Measurements from ENCODE around the gene GPR162. TPM values are rescaled to one million over a fixed set of nuclear protein-coding genes. Genes with fewer than 3 reads are reported as not detected.

GPR162 gene
- total and polyA plus RNA-seq, 12 donors = 1.1 to 42.6 (median 5.1) TPM

DNA sequence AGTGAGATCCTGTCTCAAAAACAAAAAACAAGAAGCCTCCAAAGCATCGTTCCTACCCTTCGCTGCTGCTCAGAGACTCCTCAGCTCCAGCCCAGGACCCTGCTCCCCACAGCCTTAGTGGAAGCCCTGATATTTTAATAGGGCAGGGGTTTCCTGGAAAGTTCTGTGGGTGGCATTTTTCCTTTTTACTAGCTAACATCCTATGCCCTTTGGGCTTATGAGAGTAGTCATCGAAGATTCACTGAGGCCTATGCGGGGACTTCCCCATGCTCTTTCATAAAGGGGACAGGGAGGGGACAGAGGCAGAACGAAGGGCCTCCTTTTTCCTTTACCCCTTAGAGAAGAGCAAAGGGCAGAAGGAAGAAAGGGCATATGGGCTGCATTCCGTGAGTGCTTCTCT lies 41.0 kb upstream of the GPR162 start:
- 83 to 87% (median 85%) methylated on average over 6 of the region's 6 CpGs for WGBS, 4 donors
- intact Hi-C loops (cut with DNase I) = loop anchor here (2.0 to 5.0 kb wide), 2 partner anchors 28 to 33 kb away; partner anchors contain the start of gene MLF2 (in 1 of the 2)

DNA sequence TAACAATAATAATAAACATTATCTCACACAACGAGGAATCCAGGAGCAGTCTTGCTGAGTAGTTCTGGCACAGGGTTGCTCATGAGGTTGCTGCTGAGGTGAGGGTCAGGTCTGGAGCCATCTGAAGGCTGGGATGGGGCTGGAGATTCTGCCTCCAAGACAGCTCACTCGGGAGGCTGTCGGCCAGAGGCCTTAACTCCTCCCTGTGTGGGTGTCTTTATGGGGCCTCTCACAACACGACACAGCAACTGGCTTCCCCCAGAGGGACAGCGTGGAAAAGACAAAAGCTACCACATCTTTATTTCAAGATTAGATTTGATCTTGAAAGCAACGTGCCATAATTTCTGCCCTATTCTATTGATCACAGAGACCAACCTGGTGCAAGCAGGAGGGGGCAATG lies 39.5 kb upstream of the GPR162 start:
- no peaks in the 10 kb centered on the region for H3K36me3 ChIP-seq (replicated peaks in 1 of 2)
- no peak for TF ChIP-seq CTCF (IDR thresholded peaks at IDR 0.05)
- no peak for TF ChIP-seq POLR2A (IDR thresholded peaks at IDR 0.05)
- H3K27ac ChIP-seq = no peak overlapping the region
- 71 to 86% (median 74%) methylated on average over 5 to 6 of the region's 6 CpGs for whole genome bisulfite sequencing, 4 donors
- DNase-seq = no peak
- intact Hi-C loops (cut with DNase I) = loop anchor here in 1 of 2 donors (5.0 kb wide), 1 partner anchor 35 kb away; no protein-coding TSS in a partner anchor
- peaks cover 7 to 13% of the 10 kb centered on the region in 2 donors for H3K4me1 ChIP-seq (replicated peaks in 1 of 2)
- no peak overlapping the region for H3K4me3 ChIP-seq
- no peaks in the 10 kb centered on the region for H3K9me3 ChIP-seq (replicated peaks in 1 of 3)
- peaks cover 3% of the 10 kb centered on the region for H3K27me3 ChIP-seq

More for the DNA sequence above, 41.0 kb upstream of the GPR162 start:
- Histone ChIP-seq H3K36me3 (replicated peaks in 1 of 2) (no peaks in the 10 kb centered on the region), H3K4me1 (replicated peaks in 1 of 2) (peaks cover 7 to 13% of the 10 kb centered on the region in 2 donors), H3K9me3 (replicated peaks in 1 of 3) (no peaks in the 10 kb centered on the region), H3K4me3 (no peak overlapping the region), H3K27me3 (peaks cover 3% of the 10 kb centered on the region), H3K27ac (no peak overlapping the region)
- TF ChIP-seq POLR2A (IDR thresholded peaks at IDR 0.05) = no peak
- no peak for TF ChIP-seq CTCF (IDR thresholded peaks at IDR 0.05)
- DNase-seq = no peak

- Histone ChIP-seq H3K4me1 (replicated peaks in 1 of 2) (peaks cover 4 to 8% of the 10 kb centered on the region in 2 donors), H3K27ac (no peak overlapping the region), H3K9me3 (replicated peaks in 1 of 3) (no peaks in the 10 kb centered on the region), H3K4me3 (no peak overlapping the region), H3K27me3 (peaks cover 3% of the 10 kb centered on the region), H3K36me3 (replicated peaks in 1 of 2) (no peaks in the 10 kb centered on the region)
- WGBS, 4 donors = 68 to 77% (median 73%) methylated on average over 4 to 10 of the region's 10 CpGs
- TF ChIP-seq POLR2A (IDR thresholded peaks at IDR 0.05) (no peak), CTCF (IDR thresholded peaks at IDR 0.05) (no peak)
- DNase-seq = no peak
- intact Hi-C loops (cut with DNase I) = loop anchor here in 1 of 2 donors (5.0 kb wide), 1 partner anchor 36 kb away; no protein-coding TSS in a partner anchor
Measured at GRCh38 chr12:6782850-6783566, 38.6 kb upstream of the GPR162 start.

DNA sequence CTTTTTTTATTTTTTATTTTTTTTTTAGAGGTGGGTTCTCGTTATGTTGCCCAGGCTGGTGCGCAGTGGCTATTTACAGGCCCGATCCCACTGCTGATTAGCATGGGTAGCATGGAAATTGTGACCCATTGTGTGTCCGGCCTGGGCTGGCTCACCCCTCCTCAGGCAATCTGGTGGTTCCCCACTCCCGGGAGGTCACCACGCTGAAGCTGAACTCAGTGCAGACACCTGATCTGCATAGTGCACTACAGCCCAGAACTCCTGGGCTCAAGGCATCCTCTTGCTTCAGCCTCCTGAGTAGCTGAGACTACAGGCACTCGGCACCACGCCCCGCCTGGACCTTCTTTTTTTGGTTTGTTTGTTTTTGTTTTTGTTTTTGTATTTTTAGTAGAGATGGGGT lies 37.8 kb upstream of the GPR162 start:
- Histone ChIP-seq H3K27me3 (peaks cover 3% of the 10 kb centered on the region), H3K9me3 (replicated peaks in 1 of 3) (no peaks in the 10 kb centered on the region), H3K4me1 (replicated peaks in 1 of 2) (no peaks in the 10 kb centered on the region), H3K27ac (no peak overlapping the region), H3K4me3 (no peak overlapping the region), H3K36me3 (replicated peaks in 1 of 2) (no peaks in the 10 kb centered on the region)
- TF ChIP-seq POLR2A (IDR thresholded peaks at IDR 0.05) (no peak), CTCF (IDR thresholded peaks at IDR 0.05) (no peak)
- 89 to 90% (median 90%) methylated on average over 9 of the region's 9 CpGs for WGBS, 4 donors
- DNase-seq = no peak
- intact Hi-C loops (cut with DNase I) = loop anchor here in 1 of 2 donors (5.0 kb wide), 1 partner anchor 37 kb away; no protein-coding TSS in a partner anchor
